Hepatocyte (in vitro differentiated cells): ENCODE measurements around the gene NPAS3.

Source experiments
- CTCF ChIP-seq: fragments of 200-600 bp; sonication (generic); IDR thresholded peaks from 2 replicates; pipeline ENCODE4 v1.5.1; 2016; ENCODE audit warnings: antibody characterized with exemption, mild to moderate bottlenecking; ENCODE audit not compliant: poor library complexity
- EZH2 ChIP-seq: fragments of 200-600 bp; sonication (generic); IDR thresholded peaks from 2 replicates; pipeline ENCODE4 v1.6.1; 2016; ENCODE audit warnings: antibody characterized with exemption, mild to moderate bottlenecking, borderline replicate concordance

- TF ChIP-seq CTCF (no peak), EZH2 (no peak)
Measured at GRCh38 chr14:33840797-33841196, 902.1 kb downstream of the NPAS3 start.
